ENCODE data around the gene SOX2. TPM values are rescaled to one million over a fixed set of nuclear protein-coding genes. Genes with fewer than 3 reads are reported as not detected.
"Not testable (repeated sequence)": the region's sequence is repeated elsewhere in the genome, so short reads cannot be mapped to it uniquely, and the experiment has no call there.

The SOX2 gene
- total RNA-seq, 3 donors from 2014 or later (not counting 1 experiment from before 2014, with no cell fraction given): not detected

DNA sequence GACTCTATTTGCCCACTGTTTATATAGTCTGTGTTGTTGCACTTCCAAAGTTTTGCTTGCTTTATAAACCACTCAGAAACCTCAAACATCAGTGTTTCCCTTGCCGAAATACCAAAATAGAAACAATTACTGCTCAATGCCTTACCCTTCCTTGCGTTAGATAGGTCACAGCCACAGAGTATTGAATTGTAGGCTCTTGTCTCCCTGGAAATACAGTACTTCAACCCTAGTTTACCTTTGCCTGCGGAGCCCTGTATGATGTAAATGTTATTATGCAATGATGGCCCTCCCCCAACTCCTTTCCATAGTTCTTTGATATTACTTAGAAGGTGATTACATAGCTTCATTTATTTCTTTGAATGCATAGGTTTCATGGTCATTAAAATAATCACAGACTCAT lies 44.2 kb downstream of the SOX2 start:
- Mint-ChIP-seq H3K36me3 (no peaks in the 10 kb centered on the region), H3K4me3 (no peak overlapping the region), H3K4me1 (no peaks in the 10 kb centered on the region), H3K9me3 (no peaks in the 10 kb centered on the region), H3K27me3 (ENCODE audit: low read depth in 2 of 2) (no peaks in the 10 kb centered on the region), H3K27ac (no peak overlapping the region)
- Histone ChIP-seq H3K27ac (ENCODE audit: low read length) (no peak overlapping the region), H3K27me3 (ENCODE audit: control insufficient read depth, insufficient read depth, low read length) (no peaks in the 10 kb centered on the region), H3K36me3 (ENCODE audit: control insufficient read depth, insufficient read depth, low read length) (no peaks in the 10 kb centered on the region), H3K9me3 (ENCODE audit: control insufficient read depth, insufficient read depth, low read length) (no peaks in the 10 kb centered on the region), H3K4me3 (ENCODE audit: low read length) (no peak overlapping the region), H3K4me1 (ENCODE audit: control insufficient read depth, insufficient read depth, low read length) (no peaks in the 10 kb centered on the region)
- DNase-seq: no peak
- intact Hi-C loops (cut with micrococcal nuclease): no loop called here
- TF ChIP-seq CTCF (IDR thresholded peaks at IDR 0.05): no peak
- WGBS (ENCODE audit: insufficient coverage): 65% methylated on average over 2 of the region's 3 CpGs
- no peak for ATAC-seq

DNA sequence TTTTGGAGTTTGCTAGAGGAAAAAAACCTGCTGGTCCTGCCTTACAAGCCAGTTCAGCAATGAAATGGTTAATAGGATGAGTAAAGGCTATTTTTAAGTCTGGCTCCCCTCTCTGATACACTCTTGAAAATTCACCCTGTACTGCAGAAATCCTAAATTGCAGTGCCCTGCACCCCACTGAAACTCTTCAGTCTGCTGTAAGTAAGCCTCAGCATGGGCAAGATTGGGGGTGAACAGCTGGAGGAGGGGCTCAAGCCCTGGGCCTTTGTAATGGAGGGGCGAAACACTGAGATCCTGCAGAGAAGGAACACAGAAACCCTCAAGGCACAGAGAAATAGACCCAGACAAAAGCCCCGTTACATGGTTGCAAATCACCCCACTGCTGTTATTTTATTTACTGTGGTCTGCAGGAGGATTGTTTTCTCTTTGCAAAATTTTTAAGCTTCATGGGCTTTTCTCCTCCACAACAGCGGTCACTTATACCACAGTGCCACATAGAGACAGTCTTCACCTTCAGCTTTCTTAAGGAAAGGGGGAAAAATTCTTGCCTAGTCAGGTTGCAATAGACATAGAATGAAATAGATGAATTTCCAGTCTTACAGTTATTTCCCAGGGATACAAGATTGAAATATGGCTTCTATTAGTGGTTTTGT lies 45.0 kb downstream of the SOX2 start:
- Mint-ChIP-seq H3K4me3 (no peak overlapping the region), H3K27ac (no peak overlapping the region), H3K36me3 (no peaks in the 10 kb centered on the region), H3K27me3 (ENCODE audit: low read depth in 2 of 2) (no peaks in the 10 kb centered on the region), H3K9me3 (no peaks in the 10 kb centered on the region), H3K4me1 (no peaks in the 10 kb centered on the region)
- no peak for DNase-seq
- H3K36me3 ChIP-seq (ENCODE audit: control insufficient read depth, insufficient read depth, low read length): no peaks in the 10 kb centered on the region
- WGBS (ENCODE audit: insufficient coverage): 82% methylated on average over 1 of the region's 3 CpGs
- no peaks in the 10 kb centered on the region for H3K9me3 ChIP-seq (ENCODE audit: control insufficient read depth, insufficient read depth, low read length)
- H3K27ac ChIP-seq (ENCODE audit: low read length): no peak overlapping the region
- no peaks in the 10 kb centered on the region for H3K4me1 ChIP-seq (ENCODE audit: control insufficient read depth, insufficient read depth, low read length)
- H3K4me3 ChIP-seq (ENCODE audit: low read length): no peak overlapping the region
- intact Hi-C loops (cut with micrococcal nuclease): no loop called here
- no peaks in the 10 kb centered on the region for H3K27me3 ChIP-seq (ENCODE audit: control insufficient read depth, insufficient read depth, low read length)
- TF ChIP-seq CTCF (IDR thresholded peaks at IDR 0.05): no peak
- no peak for ATAC-seq

GRCh38 chr3:181757694-181758306 lies 46.1 kb downstream of the SOX2 start:
- H3K4me3 ChIP-seq (ENCODE audit: low read length): no peak overlapping the region
- Mint-ChIP-seq H3K4me1 (no peaks in the 10 kb centered on the region), H3K4me3 (no peak overlapping the region), H3K27me3 (ENCODE audit: low read depth in 2 of 2) (no peaks in the 10 kb centered on the region), H3K9me3 (no peaks in the 10 kb centered on the region), H3K36me3 (no peaks in the 10 kb centered on the region), H3K27ac (no peak overlapping the region)
- no peaks in the 10 kb centered on the region for H3K27me3 ChIP-seq (ENCODE audit: control insufficient read depth, insufficient read depth, low read length)
- no peaks in the 10 kb centered on the region for H3K4me1 ChIP-seq (ENCODE audit: control insufficient read depth, insufficient read depth, low read length)
- H3K27ac ChIP-seq (ENCODE audit: low read length): no peak overlapping the region
- H3K36me3 ChIP-seq (ENCODE audit: control insufficient read depth, insufficient read depth, low read length): no peaks in the 10 kb centered on the region
- ATAC-seq (no peak), DNase-seq (no peak)
- no peak for TF ChIP-seq CTCF (IDR thresholded peaks at IDR 0.05)
- 60% methylated on average over 3 of the region's 3 CpGs for WGBS (ENCODE audit: insufficient coverage)
- no peaks in the 10 kb centered on the region for H3K9me3 ChIP-seq (ENCODE audit: control insufficient read depth, insufficient read depth, low read length)
- intact Hi-C loops (cut with micrococcal nuclease): no loop called here

- Mint-ChIP-seq H3K27ac (no peak overlapping the region), H3K27me3 (ENCODE audit: low read depth in 2 of 2) (no peaks in the 10 kb centered on the region), H3K4me3 (no peak overlapping the region), H3K9me3 (no peaks in the 10 kb centered on the region), H3K36me3 (no peaks in the 10 kb centered on the region), H3K4me1 (no peaks in the 10 kb centered on the region)
- Histone ChIP-seq H3K27ac (ENCODE audit: low read length) (no peak overlapping the region), H3K4me3 (ENCODE audit: low read length) (no peak overlapping the region), H3K27me3 (ENCODE audit: control insufficient read depth, insufficient read depth, low read length) (no peaks in the 10 kb centered on the region), H3K4me1 (ENCODE audit: control insufficient read depth, insufficient read depth, low read length) (no peaks in the 10 kb centered on the region), H3K36me3 (ENCODE audit: control insufficient read depth, insufficient read depth, low read length) (no peaks in the 10 kb centered on the region), H3K9me3 (ENCODE audit: control insufficient read depth, insufficient read depth, low read length) (no peaks in the 10 kb centered on the region)
- intact Hi-C loops (cut with micrococcal nuclease): no loop called here
- ATAC-seq (no peak), DNase-seq (no peak)
- no peak for TF ChIP-seq CTCF (IDR thresholded peaks at IDR 0.05)
- WGBS (ENCODE audit: insufficient coverage): 93% methylated on average over 6 of the region's 6 CpGs
These were observed 50.2 kb downstream of the SOX2 start for GRCh38 chr3:181761906-181762305.

GRCh38 chr3:181764033-181764432 lies 52.3 kb downstream of the SOX2 start:
- H3K36me3 ChIP-seq (ENCODE audit: control insufficient read depth, insufficient read depth, low read length); H3K9me3 Mint-ChIP-seq; DNase-seq; H3K27ac Mint-ChIP-seq; H3K4me1 ChIP-seq (ENCODE audit: control insufficient read depth, insufficient read depth, low read length); H3K9me3 ChIP-seq (ENCODE audit: control insufficient read depth, insufficient read depth, low read length); H3K4me1 Mint-ChIP-seq; ATAC-seq; H3K4me3 ChIP-seq (ENCODE audit: low read length); H3K36me3 Mint-ChIP-seq; H3K27ac ChIP-seq (ENCODE audit: low read length); H3K27me3 ChIP-seq (ENCODE audit: control insufficient read depth, insufficient read depth, low read length); intact Hi-C loops (cut with micrococcal nuclease); H3K27me3 Mint-ChIP-seq (ENCODE audit: low read depth in 2 of 2); H3K4me3 Mint-ChIP-seq: not testable (repeated sequence)
- 96% methylated on average over 5 of the region's 5 CpGs for WGBS (ENCODE audit: insufficient coverage)

All from natural killer cell (primary cell).